ENCODE results near the gene COL4A4. TPM values are rescaled to one million over a fixed set of nuclear protein-coding genes. Genes with fewer than 3 reads are reported as not detected.

Gene COL4A4
- total RNA-seq, result not detected
- polyA plus RNA-seq, result under 1 TPM in 3 of 4 donors, not detected in 1; 0.02 to 0.13 (median 0.06) TPM

DNA sequence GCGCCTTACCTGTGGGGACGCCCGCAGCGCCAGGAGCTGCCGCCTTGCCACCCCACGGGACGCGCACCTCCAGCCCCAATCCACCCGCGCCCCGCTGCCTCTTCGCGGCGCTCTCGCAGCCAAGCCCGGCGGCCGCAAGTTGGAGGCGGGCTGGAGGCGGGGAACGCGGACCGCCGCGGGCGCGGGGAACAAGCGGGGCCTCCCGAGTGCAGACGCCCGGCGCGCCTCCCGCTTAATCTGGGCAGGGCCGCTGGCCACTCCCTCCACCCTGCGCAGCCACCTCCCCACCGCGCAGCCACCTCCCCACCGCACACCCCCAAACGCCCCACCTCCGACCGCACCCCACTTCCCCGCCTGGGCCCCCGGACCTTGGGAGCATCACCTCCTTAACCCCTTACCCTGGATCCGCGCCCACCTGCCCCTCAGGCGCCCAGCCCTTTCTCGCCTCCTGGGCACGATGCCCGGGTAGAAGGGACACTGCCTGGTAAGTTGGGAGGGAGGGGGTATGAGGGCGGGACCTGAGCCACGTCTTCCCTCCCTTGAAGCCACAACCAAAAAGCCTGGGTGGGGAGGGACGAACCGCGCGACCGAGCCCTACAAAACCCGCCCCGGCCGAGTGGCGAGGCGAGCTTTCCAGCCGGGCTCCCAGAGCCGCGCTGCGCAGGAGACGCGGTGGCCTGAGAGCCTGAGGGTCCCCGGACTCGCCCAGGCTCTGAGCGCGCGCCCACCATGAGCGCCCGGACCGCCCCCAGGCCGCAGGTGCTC lies at the start of gene COL4A4, which contains the start of gene COL4A3:
Gene COL4A4, minus strand, starts transcription at position 208 of the 765 bp plus-strand sequence. CDS start 16,722 bp downstream, outside the sequence.
Gene COL4A3, plus strand, starts transcription at position 627 of the 765 bp plus-strand sequence. Its CDS starts 103 bp downstream, at position 730.
- ATAC-seq (ENCODE audit: low read depth in 2 of 2) (peak; percentile 42 to 43), DNase-seq (peak in 1 of 3 donors; percentile 6)
- H3K27ac Mint-ChIP-seq, result peak within 1 kb of the TSS in 1 of 3 donors; percentile 45
- no peaks in the 10 kb centered on the region for H3K36me3 Mint-ChIP-seq
- Histone ChIP-seq H3K4me3 (ENCODE audit: low read depth, low read length) (no peak within 1 kb of the TSS), H3K9me3 (ENCODE audit: control insufficient read depth in 2 of 2, low read length in 2 of 2) (no peaks in the 10 kb centered on the region), H3K27me3 (ENCODE audit: control insufficient read depth, insufficient read depth, low read length) (peaks cover 26% of the 10 kb centered on the region), H3K27ac (ENCODE audit: insufficient read depth, low read length, poor library complexity, severe bottlenecking) (no peak within 1 kb of the TSS), H3K36me3 (ENCODE audit: control insufficient read depth, insufficient read depth, low read length) (no peaks in the 10 kb centered on the region), H3K4me1 (ENCODE audit: control insufficient read depth, insufficient read depth, low read length, poor library complexity, severe bottlenecking) (peaks cover 15% of the 10 kb centered on the region)
- H3K4me3 Mint-ChIP-seq, result peak within 1 kb of the TSS in 3 of 4 donors; percentile 66 to 68 (median 67)
- peaks cover 0 to 15% (median 5%) of the 10 kb centered on the region in 4 donors for H3K4me1 Mint-ChIP-seq
- peaks cover 0 to 7% (median 0%) of the 10 kb centered on the region in 7 donors for H3K9me3 Mint-ChIP-seq
- peaks cover 63% of the 10 kb centered on the region for H3K27me3 Mint-ChIP-seq

DNA sequence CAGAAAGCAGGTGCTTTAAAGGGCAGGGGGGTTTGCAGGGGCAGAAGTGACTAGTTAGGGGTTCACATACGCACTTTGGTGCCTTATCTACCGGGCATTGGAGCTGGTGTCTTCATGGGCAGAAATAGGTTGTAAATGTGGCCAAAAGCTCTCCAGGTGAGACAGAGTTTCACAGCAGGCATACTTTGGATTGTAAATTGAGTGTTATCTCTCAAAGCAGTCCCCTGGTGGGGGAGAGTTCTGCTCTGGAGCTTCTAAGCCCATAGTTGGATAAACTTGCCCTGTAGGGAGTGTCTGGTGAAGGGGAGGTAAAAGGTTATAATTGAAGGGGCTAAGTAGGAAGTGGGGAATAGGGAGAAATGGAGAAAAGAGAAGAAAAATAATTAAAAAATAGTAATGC lies 43.6 kb upstream of the COL4A4 start:
- Histone ChIP-seq H3K27me3 (ENCODE audit: control insufficient read depth, insufficient read depth, low read length) (no peaks in the 10 kb centered on the region), H3K4me3 (ENCODE audit: low read depth, low read length) (no peak overlapping the region), H3K9me3 (ENCODE audit: control insufficient read depth in 2 of 2, low read length in 2 of 2) (no peaks in the 10 kb centered on the region), H3K36me3 (ENCODE audit: control insufficient read depth, insufficient read depth, low read length) (no peaks in the 10 kb centered on the region), H3K4me1 (ENCODE audit: control insufficient read depth, insufficient read depth, low read length, poor library complexity, severe bottlenecking) (no peaks in the 10 kb centered on the region), H3K27ac (ENCODE audit: insufficient read depth, low read length, poor library complexity, severe bottlenecking) (no peak overlapping the region)
- H3K4me3 Mint-ChIP-seq, result no peak overlapping the region
- no peaks in the 10 kb centered on the region for H3K4me1 Mint-ChIP-seq
- ATAC-seq (ENCODE audit: low read depth in 2 of 2), result no peak
- H3K9me3 Mint-ChIP-seq, result peaks cover 0 to 4% (median 0%) of the 10 kb centered on the region in 7 donors
- no peak for DNase-seq
- peaks cover 23% of the 10 kb centered on the region for H3K27me3 Mint-ChIP-seq
- no peaks in the 10 kb centered on the region for H3K36me3 Mint-ChIP-seq
- no peak overlapping the region for H3K27ac Mint-ChIP-seq

DNA sequence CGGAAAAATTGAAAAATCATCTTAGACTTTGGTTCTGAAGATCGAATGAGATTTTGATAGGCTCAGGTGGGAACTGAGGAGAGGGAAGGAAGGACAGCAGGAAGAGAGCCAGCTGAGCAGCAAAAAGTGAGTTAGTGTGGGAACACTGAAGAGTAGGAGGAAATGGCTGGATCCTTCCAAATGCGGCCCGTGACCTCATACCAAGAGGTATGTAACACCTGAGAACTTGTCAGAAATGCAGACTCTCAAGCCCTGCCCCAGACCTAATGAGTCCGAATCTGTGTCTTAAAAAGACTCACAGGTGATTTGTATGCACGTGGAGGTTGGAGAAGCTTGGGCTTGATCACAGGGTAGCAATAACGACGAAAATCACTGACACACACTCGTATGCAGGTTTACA lies 42.4 kb upstream of the COL4A4 start:
- Histone ChIP-seq H3K4me3 (ENCODE audit: low read depth, low read length) (no peak overlapping the region), H3K36me3 (ENCODE audit: control insufficient read depth, insufficient read depth, low read length) (no peaks in the 10 kb centered on the region), H3K9me3 (ENCODE audit: control insufficient read depth in 2 of 2, low read length in 2 of 2) (no peaks in the 10 kb centered on the region), H3K27ac (ENCODE audit: insufficient read depth, low read length, poor library complexity, severe bottlenecking) (no peak overlapping the region), H3K4me1 (ENCODE audit: control insufficient read depth, insufficient read depth, low read length, poor library complexity, severe bottlenecking) (no peaks in the 10 kb centered on the region), H3K27me3 (ENCODE audit: control insufficient read depth, insufficient read depth, low read length) (no peaks in the 10 kb centered on the region)
- peaks cover 18% of the 10 kb centered on the region for H3K27me3 Mint-ChIP-seq
- H3K4me3 Mint-ChIP-seq, result no peak overlapping the region
- H3K36me3 Mint-ChIP-seq, result no peaks in the 10 kb centered on the region
- DNase-seq (no peak), ATAC-seq (ENCODE audit: low read depth in 2 of 2) (no peak)
- no peak overlapping the region for H3K27ac Mint-ChIP-seq
- H3K4me1 Mint-ChIP-seq, result no peaks in the 10 kb centered on the region
- peaks cover 0 to 4% (median 0%) of the 10 kb centered on the region in 7 donors for H3K9me3 Mint-ChIP-seq

DNA sequence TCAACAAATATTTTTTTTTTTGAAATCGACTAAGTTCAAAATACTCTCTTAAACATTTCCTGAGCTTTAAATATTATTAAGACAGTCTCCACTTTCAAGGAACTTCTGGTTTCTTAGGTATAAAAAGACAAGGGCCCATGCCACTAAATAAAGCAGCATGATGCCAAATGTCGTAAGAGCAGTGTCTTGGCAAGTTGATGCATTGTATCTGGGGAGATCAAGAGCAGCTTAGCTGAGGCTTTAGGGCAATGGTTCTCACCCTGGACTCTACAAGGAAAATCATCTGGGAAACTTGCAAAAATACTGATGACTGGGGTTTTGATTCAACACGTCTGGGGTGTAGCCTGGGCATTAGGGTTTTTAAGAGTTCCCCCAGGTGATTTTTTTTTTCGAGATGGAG lies 41.7 kb upstream of the COL4A4 start:
- Mint-ChIP-seq H3K4me3 (no peak overlapping the region), H3K36me3 (no peaks in the 10 kb centered on the region), H3K4me1 (no peaks in the 10 kb centered on the region), H3K9me3 (peaks cover 0 to 4% (median 0%) of the 10 kb centered on the region in 7 donors), H3K27ac (no peak overlapping the region), H3K27me3 (peaks cover 18% of the 10 kb centered on the region)
- no peaks in the 10 kb centered on the region for H3K9me3 ChIP-seq (ENCODE audit: control insufficient read depth in 2 of 2, low read length in 2 of 2)
- ATAC-seq (ENCODE audit: low read depth in 2 of 2), result no peak
- H3K4me1 ChIP-seq (ENCODE audit: control insufficient read depth, insufficient read depth, low read length, poor library complexity, severe bottlenecking), result no peaks in the 10 kb centered on the region
- H3K27ac ChIP-seq (ENCODE audit: insufficient read depth, low read length, poor library complexity, severe bottlenecking), result no peak overlapping the region
- DNase-seq, result no peak
- H3K27me3 ChIP-seq (ENCODE audit: control insufficient read depth, insufficient read depth, low read length), result no peaks in the 10 kb centered on the region
- H3K36me3 ChIP-seq (ENCODE audit: control insufficient read depth, insufficient read depth, low read length), result no peaks in the 10 kb centered on the region
- no peak overlapping the region for H3K4me3 ChIP-seq (ENCODE audit: low read depth, low read length)

DNA sequence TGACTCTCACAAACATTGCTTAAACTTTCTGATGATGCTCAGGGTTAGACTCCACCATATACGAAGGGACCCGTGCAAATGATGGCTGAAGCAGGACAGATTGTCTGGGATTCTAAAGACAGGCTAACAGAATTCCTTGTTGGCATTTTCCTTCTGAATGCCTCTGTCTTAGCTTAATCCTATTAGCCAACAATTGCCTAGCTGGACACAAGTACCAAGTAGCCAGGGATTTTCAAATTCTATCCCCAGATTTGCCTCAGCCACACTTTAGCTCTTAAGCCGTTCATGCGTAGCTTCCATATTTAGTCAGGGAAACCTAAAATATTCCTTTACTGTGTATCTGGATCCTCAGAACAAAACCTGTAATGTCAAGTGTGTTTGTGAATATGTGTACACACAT lies 40.4 kb upstream of the COL4A4 start:
- Histone ChIP-seq H3K4me1 (ENCODE audit: control insufficient read depth, insufficient read depth, low read length, poor library complexity, severe bottlenecking) (no peaks in the 10 kb centered on the region), H3K27ac (ENCODE audit: insufficient read depth, low read length, poor library complexity, severe bottlenecking) (no peak overlapping the region), H3K36me3 (ENCODE audit: control insufficient read depth, insufficient read depth, low read length) (no peaks in the 10 kb centered on the region), H3K9me3 (ENCODE audit: control insufficient read depth in 2 of 2, low read length in 2 of 2) (no peaks in the 10 kb centered on the region), H3K27me3 (ENCODE audit: control insufficient read depth, insufficient read depth, low read length) (no peaks in the 10 kb centered on the region), H3K4me3 (ENCODE audit: low read depth, low read length) (no peak overlapping the region)
- Mint-ChIP-seq H3K4me3 (no peak overlapping the region), H3K27ac (no peak overlapping the region), H3K27me3 (peaks cover 12% of the 10 kb centered on the region), H3K9me3 (peaks cover 0 to 4% (median 0%) of the 10 kb centered on the region in 7 donors), H3K4me1 (no peaks in the 10 kb centered on the region), H3K36me3 (no peaks in the 10 kb centered on the region)
- ATAC-seq (ENCODE audit: low read depth in 2 of 2), result no peak
- no peak for DNase-seq

DNA sequence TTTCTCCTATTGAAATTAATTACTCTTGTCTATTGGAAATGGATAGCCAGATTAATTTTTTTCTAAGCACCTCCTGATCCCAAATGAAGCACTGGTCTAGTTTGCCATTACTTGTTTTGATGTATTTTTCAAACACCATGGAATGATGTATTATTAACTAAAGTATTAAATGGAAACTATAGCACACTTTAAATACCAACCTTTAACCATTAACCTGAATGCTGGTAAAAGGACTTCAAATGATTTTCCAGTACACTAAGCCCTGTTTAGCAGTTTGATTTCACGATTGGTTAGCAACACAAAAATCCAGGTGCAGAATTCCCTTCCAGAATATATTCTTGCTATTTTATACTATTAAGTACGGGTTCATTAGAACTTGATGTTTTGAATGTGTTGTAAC lies 37.8 kb upstream of the COL4A4 start:
- ATAC-seq (ENCODE audit: low read depth in 2 of 2) (no peak), DNase-seq (no peak)
- Mint-ChIP-seq H3K4me1 (no peaks in the 10 kb centered on the region), H3K4me3 (no peak overlapping the region), H3K9me3 (peaks cover 0 to 2% (median 0%) of the 10 kb centered on the region in 7 donors), H3K27ac (no peak overlapping the region), H3K36me3 (no peaks in the 10 kb centered on the region), H3K27me3 (peaks cover 8% of the 10 kb centered on the region)
- Histone ChIP-seq H3K4me3 (ENCODE audit: low read depth, low read length) (no peak overlapping the region), H3K27ac (ENCODE audit: insufficient read depth, low read length, poor library complexity, severe bottlenecking) (no peak overlapping the region), H3K27me3 (ENCODE audit: control insufficient read depth, insufficient read depth, low read length) (no peaks in the 10 kb centered on the region), H3K9me3 (ENCODE audit: control insufficient read depth in 2 of 2, low read length in 2 of 2) (no peaks in the 10 kb centered on the region), H3K4me1 (ENCODE audit: control insufficient read depth, insufficient read depth, low read length, poor library complexity, severe bottlenecking) (no peaks in the 10 kb centered on the region), H3K36me3 (ENCODE audit: control insufficient read depth, insufficient read depth, low read length) (no peaks in the 10 kb centered on the region)

DNA sequence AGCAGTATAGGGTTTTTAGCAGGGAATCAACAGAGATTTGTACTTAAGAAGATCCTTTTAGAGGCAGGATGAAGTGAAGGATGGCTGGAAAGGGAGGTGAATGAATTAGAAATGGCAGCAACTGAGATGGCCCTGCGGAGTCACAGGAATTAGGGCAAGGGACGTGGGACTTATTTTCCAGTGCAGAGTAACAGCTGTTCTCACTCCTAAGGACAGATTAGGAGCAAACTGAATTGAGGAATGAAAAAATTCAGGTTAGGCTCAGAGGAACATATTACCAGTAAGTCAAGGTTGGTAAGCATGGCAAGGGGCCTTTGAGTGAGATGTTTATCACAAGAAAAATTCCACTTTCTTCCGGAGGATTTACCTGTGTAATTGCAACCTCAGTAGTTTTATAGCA lies 34.9 kb upstream of the COL4A4 start:
- no peaks in the 10 kb centered on the region for H3K36me3 Mint-ChIP-seq
- Histone ChIP-seq H3K36me3 (ENCODE audit: control insufficient read depth, insufficient read depth, low read length) (no peaks in the 10 kb centered on the region), H3K27me3 (ENCODE audit: control insufficient read depth, insufficient read depth, low read length) (no peaks in the 10 kb centered on the region), H3K4me3 (ENCODE audit: low read depth, low read length) (no peak overlapping the region), H3K4me1 (ENCODE audit: control insufficient read depth, insufficient read depth, low read length, poor library complexity, severe bottlenecking) (no peaks in the 10 kb centered on the region), H3K9me3 (ENCODE audit: control insufficient read depth in 2 of 2, low read length in 2 of 2) (no peaks in the 10 kb centered on the region), H3K27ac (ENCODE audit: insufficient read depth, low read length, poor library complexity, severe bottlenecking) (no peak overlapping the region)
- no peak overlapping the region for H3K27ac Mint-ChIP-seq
- no peaks in the 10 kb centered on the region for H3K4me1 Mint-ChIP-seq
- no peak overlapping the region for H3K4me3 Mint-ChIP-seq
- no peaks in the 10 kb centered on the region for H3K27me3 Mint-ChIP-seq
- DNase-seq (no peak), ATAC-seq (ENCODE audit: low read depth in 2 of 2) (no peak)
- H3K9me3 Mint-ChIP-seq, result peaks cover 0 to 2% (median 0%) of the 10 kb centered on the region in 7 donors

DNA sequence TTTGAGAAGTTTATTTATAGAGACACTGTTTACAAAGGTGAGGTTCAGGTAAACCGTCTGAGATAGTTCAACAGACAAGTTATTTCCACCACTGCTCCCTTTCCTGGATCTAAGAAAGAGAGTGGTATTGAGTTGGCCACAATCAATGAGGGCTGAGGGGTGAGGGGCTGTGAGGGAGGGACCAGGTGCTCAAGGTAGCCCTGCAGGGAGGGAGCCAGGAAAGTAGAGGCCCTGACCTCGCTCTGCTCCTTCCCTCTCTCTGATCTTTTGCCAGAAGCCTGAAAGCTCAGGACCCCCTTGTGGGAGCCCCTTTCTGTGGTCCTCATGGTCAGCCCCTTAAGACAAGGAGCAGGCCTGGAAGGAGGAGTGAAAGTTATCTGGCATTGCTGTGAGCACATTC lies 30.2 kb upstream of the COL4A4 start:
- H3K9me3 ChIP-seq (ENCODE audit: control insufficient read depth in 2 of 2, low read length in 2 of 2), result no peaks in the 10 kb centered on the region
- Mint-ChIP-seq H3K4me1 (no peaks in the 10 kb centered on the region), H3K27me3 (peaks cover 10% of the 10 kb centered on the region), H3K4me3 (no peak overlapping the region), H3K27ac (no peak overlapping the region), H3K9me3 (peaks cover 0 to 2% (median 0%) of the 10 kb centered on the region in 7 donors), H3K36me3 (no peaks in the 10 kb centered on the region)
- no peak overlapping the region for H3K4me3 ChIP-seq (ENCODE audit: low read depth, low read length)
- no peak for DNase-seq
- H3K4me1 ChIP-seq (ENCODE audit: control insufficient read depth, insufficient read depth, low read length, poor library complexity, severe bottlenecking), result no peaks in the 10 kb centered on the region
- peaks cover 3% of the 10 kb centered on the region for H3K27me3 ChIP-seq (ENCODE audit: control insufficient read depth, insufficient read depth, low read length)
- no peak overlapping the region for H3K27ac ChIP-seq (ENCODE audit: insufficient read depth, low read length, poor library complexity, severe bottlenecking)
- H3K36me3 ChIP-seq (ENCODE audit: control insufficient read depth, insufficient read depth, low read length), result no peaks in the 10 kb centered on the region
- no peak for ATAC-seq (ENCODE audit: low read depth in 2 of 2)
